CD4-positive, alpha-beta T cell treated with Interferon gamma for 1 hour (primary cell): ENCODE measurements around the gene RECQL.
"Not testable (repeated sequence)": the region's sequence is repeated elsewhere in the genome, so short reads cannot be mapped to it uniquely, and the experiment has no call there.

Experiments used
- DNase-seq: peaks from one replicate; pipeline ENCODE4 v3.0.0-alpha.2; 2020

The RECQL gene

GRCh38 chr12:21502164-21502496 lies 695 bp upstream of the RECQL start:
- DNase-seq = peak; percentile 9

GRCh38 chr12:21500786-21501257 lies 613 bp downstream of the RECQL start:
- no peak for DNase-seq

- DNase-seq = no peak
These were observed 1.7 kb downstream of the RECQL start for GRCh38 chr12:21499765-21500164.

GRCh38 chr12:21485998-21486397 lies 15.4 kb downstream of the RECQL start:
- no peak for DNase-seq

- DNase-seq = no peak
These were observed 17.9 kb downstream of the RECQL start for GRCh38 chr12:21483531-21483930.

GRCh38 chr12:21478756-21479455 lies 22.5 kb downstream of the RECQL start:
- no peak for DNase-seq

GRCh38 chr12:21476949-21477348 lies 24.5 kb downstream of the RECQL start:
- DNase-seq = no peak

- DNase-seq = no peak
These were observed 25.9 kb downstream of the RECQL start for GRCh38 chr12:21475552-21475951.

GRCh38 chr12:21472197-21472823 lies 29.1 kb downstream of the RECQL start:
- DNase-seq = no peak

- DNase-seq = no peak
These were observed 30.1 kb downstream of the RECQL start for GRCh38 chr12:21471294-21471693.

- not testable (repeated sequence) for DNase-seq
These were observed 34.1 kb downstream of the RECQL start for GRCh38 chr12:21467334-21467733.

GRCh38 chr12:21459474-21459873 lies 42.0 kb downstream of the RECQL start:
- DNase-seq = no peak

- DNase-seq = peak; percentile 10
These were observed 45.1 kb downstream of the RECQL start for GRCh38 chr12:21456291-21456780.

GRCh38 chr12:21453312-21453852 lies 48.1 kb downstream of the RECQL start:
- DNase-seq = no peak

- DNase-seq = no peak
These were observed 49.9 kb downstream of the RECQL start for GRCh38 chr12:21451529-21451928.

- no peak for DNase-seq
These were observed 57.0 kb downstream of the RECQL start for GRCh38 chr12:21444193-21445146.

- no peak for DNase-seq
These were observed 62.1 kb downstream of the RECQL start for GRCh38 chr12:21439347-21439746.

- no peak for DNase-seq
These were observed 62.8 kb downstream of the RECQL start for GRCh38 chr12:21438643-21439042.

- DNase-seq = no peak
These were observed 66.7 kb downstream of the RECQL start for GRCh38 chr12:21434699-21435098.

- no peak for DNase-seq
These were observed 67.9 kb downstream of the RECQL start for GRCh38 chr12:21433525-21433924.

- no peak for DNase-seq
These were observed 71.4 kb downstream of the RECQL start for GRCh38 chr12:21429994-21430393.

- DNase-seq = no peak
These were observed 73.2 kb downstream of the RECQL start for GRCh38 chr12:21428241-21428640.
